Liver (tissue), 3 donors: ENCODE data around the gene LRCOL1.

Source experiments
- CTCF ChIP-seq: fragments of 150-350 bp; IDR thresholded peaks from 2 replicates; pipeline ENCODE4 v1.5.1; 2017; ENCODE audit warnings: improper control_type of control experiment, low read depth, low read length; ENCODE audit not compliant: missing input control
- FOXA2 ChIP-seq: IDR thresholded peaks from 2 replicates; pipeline ENCODE4 v1.6.1; 2016; ENCODE audit warnings: antibody characterized with exemption
- JUND ChIP-seq, 2 donors: IDR thresholded peaks; 2 replicates each; pipeline ENCODE4 v1.6.1; 2016; ENCODE audit warnings: antibody characterized with exemption in 2 of 2
- MAX ChIP-seq: IDR thresholded peaks from 2 replicates; pipeline ENCODE4 v1.6.1; 2016; ENCODE audit warnings: antibody characterized with exemption
- RAD21 ChIP-seq, 2 donors: IDR thresholded peaks; 2 replicates each; pipeline ENCODE4 v1.6.1; 2016; ENCODE audit warnings: antibody characterized with exemption in 2 of 2, mild to moderate bottlenecking in 2 of 2
- TAF1 ChIP-seq: conservative IDR thresholded peaks from 2 replicates; pipeline ENCODE4 v1.6.1; 2016; ENCODE audit warnings: antibody characterized with exemption, mild to moderate bottlenecking
- donor health status: healthy.
- donor health status: healthy.

GRCh38 chr12:132556216-132556615 lies 54.2 kb downstream of the LRCOL1 start:
- TF ChIP-seq CTCF (no peak), RAD21 (IDR thresholded peaks at IDR 0.05) (no peak), MAX (no peak), FOXA2 (no peak), JUND (IDR thresholded peaks at IDR 0.05) (no peak), TAF1 (no peak)
